Measurements from ENCODE around the gene PRKAG2.

Gene PRKAG2

DNA sequence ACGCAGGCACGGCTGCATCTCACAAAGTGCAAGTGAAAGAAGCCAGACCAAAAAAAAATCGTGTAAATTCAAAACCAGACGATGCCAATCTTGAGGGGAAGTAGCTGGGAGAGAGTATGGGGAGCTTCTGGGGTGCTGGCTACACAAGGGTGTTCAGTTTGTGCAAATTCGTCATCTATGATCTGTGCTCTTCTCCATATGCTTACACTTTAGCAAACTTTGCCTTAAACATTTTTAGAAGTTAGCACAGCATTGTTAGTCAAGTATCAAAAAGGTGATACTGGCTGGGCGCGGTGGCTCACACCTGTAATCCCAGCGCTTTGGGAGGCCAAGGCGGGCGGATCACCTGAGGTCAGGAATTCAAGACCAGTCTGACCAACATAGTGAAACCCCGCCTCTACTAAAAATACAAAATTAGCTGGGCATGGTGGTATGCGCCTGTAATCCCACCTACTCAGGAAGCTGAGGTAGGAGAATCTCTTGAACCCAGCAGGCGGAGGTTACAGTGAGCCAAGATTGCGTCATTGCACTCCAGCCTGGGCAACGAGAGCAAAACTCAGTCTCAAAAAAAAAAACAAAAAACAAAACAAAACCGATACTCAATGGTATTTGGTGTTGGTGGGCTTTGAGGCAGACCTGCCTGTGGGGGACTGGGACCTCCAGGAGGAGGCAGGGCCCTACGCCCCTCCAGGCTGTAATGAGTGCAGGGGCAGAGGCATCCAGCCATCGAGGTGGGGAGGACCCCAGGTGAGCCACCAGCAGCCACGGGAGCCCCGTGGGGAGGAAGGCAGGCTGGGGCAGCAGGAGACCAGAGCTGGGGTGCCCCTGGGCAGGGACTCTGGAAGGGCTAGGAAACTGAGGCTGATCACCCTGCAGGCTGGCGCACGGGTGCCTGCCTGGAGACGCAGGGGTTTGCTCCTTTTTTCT, 150.0 kb downstream of the PRKAG2 start:
- DNase-seq (ENCODE audit: low read depth in 2 of 2), result no peak

DNA sequence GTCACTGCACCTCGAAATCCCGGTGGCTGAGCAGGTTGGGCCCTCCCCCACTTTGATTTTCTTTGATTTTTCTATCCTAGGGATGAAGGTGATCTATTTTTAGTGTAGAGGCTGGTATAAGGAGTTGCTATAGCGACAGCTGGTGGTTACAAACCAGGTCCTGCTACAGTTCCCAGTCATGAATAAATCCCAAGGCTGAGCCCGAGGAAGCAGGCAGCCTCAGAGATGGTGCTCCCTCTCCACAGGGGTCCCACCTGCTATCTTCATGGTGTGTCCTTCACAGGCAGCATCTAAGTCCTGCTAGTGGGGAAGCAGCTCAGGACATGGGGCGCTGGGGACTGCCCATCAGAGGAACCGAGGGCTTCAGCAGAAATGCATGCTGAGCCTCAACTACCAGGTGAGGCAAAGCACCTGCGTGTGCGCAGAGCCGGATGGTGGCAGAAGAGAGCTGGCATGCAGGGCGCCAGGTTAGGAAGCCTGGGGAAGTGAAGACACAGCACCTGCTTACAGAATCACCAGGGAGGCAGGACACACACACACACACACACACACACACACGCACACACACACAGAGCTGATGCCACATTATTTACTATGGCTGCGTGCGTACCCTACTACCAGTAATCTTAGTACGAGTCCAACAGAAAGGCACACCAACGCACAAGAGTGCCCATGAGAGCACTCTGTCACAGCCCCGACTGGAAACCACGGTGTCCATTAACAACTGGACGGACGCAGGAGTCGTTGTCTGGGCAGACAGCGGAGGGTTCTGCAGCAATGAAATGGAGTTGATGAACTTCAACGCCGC, 150.9 kb downstream of the PRKAG2 start:
- DNase-seq (ENCODE audit: low read depth in 2 of 2), result no peak

DNA sequence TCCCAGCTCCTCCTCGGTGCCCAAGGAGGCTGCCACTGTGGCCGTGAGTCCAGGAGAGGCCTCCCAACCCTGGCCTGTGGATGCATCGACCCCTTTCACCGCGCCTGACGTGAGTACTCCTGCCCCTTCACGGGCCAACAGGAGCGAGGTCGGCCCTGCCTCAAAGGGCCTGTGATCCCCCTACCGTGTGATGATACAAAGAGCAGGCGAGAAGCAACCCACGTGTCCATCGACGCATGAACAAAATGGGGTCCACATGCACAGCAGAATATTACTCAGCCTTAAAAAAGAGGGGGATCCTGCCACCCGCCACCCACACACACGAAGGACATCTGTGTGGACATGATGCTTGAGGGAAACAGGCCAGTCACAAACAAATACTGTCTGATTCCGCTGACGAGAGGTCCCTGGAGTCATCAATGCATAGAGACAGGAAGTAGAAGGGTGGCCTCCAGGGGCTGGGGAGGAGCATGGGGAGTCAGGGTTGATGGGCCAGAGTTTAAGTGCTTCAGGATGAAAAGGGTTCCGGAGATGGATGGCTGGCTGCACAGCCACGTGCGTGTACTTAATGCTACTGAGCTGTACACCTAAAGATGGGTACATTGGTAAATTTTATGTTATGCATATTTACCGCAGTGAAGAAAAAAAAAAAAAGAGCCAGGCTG, 151.9 kb downstream of the PRKAG2 start:
- no peak for DNase-seq (ENCODE audit: low read depth in 2 of 2)

DNA sequence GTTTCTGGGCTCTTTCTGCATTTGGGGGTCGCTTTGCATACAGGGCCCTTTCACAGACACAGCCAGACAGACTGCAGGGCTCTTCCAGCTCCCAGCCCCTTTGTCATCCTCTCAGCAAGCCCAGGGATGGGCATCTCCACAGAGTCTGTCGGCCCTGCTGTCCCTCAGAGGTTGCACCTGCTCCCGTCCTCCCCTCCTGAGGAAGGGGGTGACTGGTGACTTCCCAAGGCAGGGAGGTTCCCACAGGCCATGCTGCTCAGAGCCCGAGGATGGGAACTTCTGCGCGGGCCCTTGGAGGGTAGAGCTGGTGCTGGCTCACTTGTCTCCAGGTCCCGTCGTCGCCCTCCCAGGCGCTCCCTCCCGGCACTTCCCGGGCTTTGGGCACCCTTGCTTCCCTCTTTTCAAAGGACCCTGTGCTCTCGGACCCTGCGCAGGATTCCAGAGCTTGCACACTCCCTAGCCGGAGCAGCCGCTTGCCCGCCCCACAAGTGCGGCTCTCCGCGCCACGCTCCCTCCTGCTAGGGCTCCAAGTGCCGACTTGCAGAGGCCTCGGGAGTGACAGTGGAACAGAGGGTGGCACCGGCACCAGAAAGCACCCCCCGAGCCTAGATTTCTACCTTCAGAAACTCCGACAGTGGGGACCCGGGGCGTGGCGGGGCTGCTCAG, 152.5 kb downstream of the PRKAG2 start:
- DNase-seq (ENCODE audit: low read depth in 2 of 2), result no peak

DNA sequence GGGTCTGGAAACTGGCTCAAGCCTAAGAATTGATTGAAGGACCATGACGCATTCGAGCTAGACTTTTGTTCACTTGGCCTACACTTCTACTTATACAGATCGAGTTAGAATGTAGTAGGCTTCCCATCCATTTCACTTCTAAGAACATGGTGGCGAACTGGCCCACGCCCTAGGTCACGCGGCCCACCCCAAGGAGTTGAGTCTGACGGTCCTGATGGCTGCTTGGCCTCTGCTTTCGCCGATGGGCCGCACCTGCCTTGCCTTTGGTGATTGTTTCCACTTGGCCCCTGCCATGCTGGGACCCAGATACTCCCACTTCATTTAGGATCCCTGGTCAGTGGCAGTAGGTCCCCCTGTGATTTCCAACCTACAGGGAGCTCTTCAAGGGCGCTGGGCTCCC, 153.6 kb downstream of the PRKAG2 start:
- no peak for DNase-seq (ENCODE audit: low read depth in 2 of 2)

DNA sequence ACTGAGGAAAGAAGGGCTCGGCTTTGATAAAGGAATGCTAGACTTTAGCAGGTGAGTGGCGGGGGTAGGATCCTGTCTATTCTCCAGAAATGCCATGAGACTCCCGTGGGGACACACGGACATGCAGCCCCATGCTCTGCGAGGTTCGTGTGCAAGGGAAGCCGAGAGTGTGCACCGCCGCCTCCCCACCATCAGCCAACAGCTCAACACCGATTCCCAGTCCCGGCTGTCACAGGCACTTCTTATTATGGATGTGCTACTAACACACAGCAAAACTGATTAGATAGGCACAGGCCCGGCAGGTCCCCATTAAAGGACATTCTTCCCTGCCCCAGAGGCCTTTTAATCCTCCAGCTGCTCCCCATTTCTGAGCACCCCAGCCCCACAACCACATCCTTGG, 154.4 kb downstream of the PRKAG2 start:
- no peak for DNase-seq (ENCODE audit: low read depth in 2 of 2)

DNA sequence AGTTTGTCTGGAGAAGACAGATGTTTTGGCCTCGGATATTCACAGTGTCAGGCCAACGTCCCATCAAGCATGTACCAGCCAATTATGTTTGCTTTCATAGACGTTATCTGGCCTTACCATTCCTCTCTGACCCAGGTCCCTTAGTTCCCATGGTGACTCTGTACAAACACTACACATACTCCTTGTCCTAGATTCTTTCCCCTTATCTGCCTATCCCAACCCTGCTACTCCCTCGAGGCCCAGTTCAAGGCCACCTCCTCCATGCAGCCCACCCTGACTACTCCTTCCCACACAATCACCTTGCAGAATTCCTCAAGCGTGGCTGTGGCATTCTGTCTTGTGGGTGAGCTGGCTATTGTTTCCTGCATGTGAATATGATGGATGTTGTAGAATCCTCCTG, 155.2 kb downstream of the PRKAG2 start:
- no peak for DNase-seq (ENCODE audit: low read depth in 2 of 2)

DNA sequence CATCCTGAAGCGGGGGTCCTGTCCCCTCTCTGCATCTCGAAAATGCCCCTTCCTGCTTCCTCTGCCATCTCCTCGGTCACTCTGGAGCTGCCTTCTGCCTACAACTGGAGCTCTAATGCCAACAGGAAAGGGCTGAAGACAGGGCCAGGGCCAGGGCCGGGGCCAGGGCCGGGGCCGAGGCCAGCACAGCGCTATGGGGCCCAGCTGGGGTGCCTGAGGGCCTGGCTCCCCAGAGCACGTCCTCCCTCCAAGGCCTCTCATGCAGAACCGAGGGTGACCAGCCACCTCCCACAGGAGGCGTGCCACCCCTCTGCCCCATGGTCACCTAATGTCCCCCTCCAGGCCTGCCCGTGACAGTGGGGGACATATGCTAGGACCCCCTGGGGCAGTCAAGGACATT, 155.7 kb downstream of the PRKAG2 start:
- no peak for DNase-seq (ENCODE audit: low read depth in 2 of 2)

DNA sequence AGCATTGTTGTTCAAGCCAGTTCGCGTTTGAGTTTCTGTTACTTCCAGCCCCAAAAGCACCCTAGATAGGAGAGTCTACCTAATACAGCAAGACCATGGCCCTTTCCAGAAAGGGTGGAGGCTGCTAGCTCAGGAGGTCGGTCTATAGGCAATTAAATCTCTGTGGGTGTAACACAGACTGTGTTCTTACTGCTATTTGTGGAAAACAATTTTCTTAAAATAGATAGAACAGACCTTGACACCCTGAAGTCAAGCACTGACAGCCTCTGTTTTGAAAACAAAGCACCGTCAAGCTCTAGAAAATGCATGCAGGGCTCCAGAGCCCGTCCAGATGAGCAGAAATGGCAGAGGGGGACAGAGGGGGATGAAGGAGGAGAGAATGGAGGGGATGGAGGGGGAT, 156.6 kb downstream of the PRKAG2 start:
- no peak for DNase-seq (ENCODE audit: low read depth in 2 of 2)

DNA sequence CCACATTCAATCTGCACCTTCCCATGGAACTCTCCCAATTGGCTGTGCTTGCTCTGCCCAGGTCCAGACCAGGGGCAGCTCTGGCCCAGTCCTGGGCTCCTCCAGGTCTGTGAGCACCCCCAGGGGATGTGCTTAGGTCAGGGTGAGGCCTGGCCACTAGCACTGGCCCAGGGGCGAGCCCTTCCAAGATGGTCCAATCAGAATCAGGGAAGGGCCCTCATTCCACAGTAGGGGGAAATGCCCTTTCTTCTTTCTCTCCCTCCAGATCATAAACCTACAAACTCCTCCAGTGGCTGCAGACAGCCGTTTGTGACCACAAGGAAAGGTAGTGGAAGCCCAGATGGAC, 157.0 kb downstream of the PRKAG2 start:
- no peak for DNase-seq (ENCODE audit: low read depth in 2 of 2)

DNA sequence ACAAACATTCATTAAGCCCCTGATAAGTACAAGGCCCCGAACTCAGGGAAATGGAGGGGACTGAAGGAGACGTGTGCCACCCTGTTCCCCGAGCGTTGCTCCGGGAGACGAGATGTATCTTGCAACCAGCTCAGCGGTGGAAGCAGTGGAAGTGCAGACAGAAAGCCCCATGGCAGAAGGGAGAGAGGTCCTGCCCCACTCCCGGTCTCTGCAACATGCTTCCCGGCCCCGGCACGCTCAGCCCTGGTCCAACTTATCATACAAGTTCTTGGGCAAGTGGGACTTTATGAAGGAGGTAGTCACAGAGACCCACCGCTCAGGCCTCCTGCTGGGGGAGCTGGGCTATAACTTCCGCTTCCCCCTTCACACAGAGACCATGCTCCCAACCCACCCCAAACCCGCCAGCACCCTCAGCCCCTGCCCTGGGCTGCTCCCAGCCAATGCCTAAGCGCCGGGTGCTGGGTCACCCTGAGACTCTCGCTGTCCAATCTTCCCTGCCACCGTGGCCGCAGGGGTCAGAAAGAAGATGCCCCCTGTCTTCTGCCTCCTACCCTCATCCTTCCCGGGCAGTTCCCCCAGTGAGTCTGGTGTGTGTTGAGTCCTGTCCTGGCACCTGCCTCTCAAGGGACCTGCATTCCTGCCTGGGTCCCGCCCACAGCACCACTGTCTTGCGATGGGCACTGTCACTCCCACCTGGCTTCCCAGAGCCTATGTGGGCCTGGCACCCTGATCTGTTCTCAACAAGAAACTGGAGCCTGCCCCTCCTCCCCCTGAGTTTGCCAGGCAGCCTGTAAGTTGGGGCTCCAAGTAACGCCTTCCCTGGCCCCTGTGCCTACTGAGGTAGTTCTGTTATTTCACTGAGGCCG, 157.7 kb downstream of the PRKAG2 start:
- no peak for DNase-seq (ENCODE audit: low read depth in 2 of 2)

DNA sequence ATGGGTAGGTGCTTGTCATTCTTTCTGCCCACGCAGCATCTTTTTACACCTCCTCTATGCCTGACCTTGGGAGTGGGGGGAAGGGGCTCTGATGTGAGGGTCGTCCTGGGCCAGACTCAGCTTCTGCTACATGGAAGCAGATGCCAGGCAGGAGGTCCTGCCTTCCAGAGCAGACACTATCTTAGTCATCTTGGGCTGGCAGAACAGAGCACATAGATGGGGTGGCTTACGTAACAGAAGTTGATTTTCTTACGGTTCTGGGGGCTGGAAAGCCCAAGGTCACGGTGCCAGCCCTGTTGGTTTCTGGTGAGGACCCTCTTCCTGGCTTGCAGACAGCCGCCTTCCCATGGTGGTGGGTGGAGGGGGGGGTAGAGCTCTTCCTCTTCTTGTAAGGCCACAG, 159.0 kb downstream of the PRKAG2 start:
- no peak for DNase-seq (ENCODE audit: low read depth in 2 of 2)

DNA sequence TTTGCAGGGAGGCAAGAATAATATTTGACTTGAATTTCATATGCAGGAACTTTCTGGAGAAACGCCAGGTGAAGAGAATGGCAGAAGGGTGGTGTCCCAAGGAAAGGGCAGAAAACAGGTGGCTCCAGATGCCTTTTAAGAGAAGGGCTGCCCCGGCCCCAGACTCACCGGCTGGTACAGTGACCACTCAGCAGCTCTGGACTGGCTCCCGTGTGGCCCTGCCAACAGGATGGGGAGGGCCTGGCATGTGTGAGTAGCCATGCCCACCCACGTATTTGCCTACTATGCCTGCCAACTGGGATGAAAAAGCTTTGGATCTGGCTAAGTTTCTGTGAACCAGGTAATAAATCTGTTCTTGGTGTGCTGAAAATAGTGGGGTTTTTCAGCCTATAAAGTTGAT, 159.5 kb downstream of the PRKAG2 start:
- no peak for DNase-seq (ENCODE audit: low read depth in 2 of 2)

DNA sequence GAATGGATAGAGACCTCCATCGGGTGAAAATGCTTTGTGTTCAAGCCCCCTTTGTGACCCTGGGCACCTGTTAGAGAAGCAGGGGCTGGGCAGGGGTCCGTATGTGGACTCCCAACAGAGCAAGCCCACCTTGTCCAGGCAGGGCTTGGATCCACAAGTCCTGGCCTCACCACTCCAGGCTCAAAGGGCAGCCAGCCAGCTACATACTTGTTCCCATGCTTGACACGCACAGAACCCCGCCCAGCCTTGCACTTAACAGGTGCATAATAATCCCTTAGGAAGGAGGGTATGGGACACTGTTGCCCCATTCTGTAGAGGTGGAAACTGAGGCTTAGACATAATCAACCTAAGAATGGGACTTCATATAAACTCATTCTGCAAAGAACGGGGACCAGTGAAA, 160.6 kb downstream of the PRKAG2 start:
- no peak for DNase-seq (ENCODE audit: low read depth in 2 of 2)

DNA sequence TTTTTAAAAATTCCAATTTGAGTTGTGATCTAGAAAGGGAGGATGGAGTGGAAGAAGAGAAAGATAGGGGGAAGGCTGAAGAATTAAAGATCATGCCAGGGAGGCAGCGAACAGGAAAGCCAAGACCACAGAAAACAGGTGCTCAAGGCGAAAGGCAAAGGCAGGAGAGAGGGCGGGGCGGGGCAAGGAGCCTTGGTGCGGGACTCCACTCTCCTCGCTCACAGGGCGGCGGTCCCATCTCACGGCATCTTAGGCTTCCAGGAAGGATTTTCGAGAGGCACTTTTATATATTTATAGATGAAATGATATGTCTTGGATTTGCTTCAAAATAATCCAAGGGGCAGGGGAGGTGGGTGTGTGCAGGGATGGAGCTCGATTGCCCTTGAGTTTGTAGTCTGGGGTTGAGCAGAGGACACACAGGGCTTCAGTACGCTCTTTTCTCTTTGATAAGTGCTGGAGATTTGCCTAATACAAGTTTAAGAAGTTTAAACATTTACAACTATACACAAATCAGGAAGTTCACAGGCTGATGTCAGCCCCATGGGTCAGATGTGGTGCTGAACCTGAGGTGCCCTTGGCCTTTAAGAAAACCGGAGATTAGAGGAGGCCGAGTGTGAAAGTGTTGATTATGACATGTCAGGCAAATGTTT, 161.1 kb downstream of the PRKAG2 start:
- DNase-seq (ENCODE audit: low read depth in 2 of 2), result no peak

DNA sequence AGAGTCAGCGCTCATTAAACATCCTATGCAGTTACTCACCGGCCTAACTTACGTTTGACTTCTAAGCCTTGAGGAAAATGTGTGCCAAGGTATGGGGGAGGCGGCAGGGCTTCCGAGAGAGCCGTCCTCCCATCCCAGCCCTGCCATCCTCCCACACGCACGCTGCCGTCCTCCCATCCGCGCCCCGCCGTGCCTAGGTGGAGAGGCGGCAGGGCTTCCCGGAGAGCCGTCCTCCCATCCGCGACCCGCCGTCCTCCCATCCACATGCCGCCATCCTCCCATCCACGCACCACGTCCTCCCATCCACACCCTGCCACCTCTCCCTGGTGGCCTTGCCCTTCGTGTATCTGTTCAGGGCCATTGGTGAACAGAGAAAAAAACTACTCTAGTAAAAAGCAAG, 162.7 kb downstream of the PRKAG2 start:
- no peak for DNase-seq (ENCODE audit: low read depth in 2 of 2)

DNA sequence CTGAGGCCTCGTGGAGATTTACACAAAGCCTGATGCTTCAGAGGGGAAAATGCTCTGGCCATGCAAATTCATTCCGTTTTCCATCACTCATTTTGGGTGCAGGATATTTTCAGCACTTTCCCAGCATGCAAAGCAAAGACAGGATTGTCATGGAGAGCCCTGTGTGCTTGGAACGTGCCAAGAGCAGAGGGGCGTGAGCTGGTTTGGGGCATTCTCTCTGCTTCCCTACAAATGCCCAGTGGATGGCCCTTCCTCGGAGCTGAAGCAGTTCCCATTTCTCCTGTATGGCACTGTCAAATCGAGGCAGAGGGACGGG, 164.1 kb downstream of the PRKAG2 start:
- DNase-seq (ENCODE audit: low read depth in 2 of 2), result no peak

DNA sequence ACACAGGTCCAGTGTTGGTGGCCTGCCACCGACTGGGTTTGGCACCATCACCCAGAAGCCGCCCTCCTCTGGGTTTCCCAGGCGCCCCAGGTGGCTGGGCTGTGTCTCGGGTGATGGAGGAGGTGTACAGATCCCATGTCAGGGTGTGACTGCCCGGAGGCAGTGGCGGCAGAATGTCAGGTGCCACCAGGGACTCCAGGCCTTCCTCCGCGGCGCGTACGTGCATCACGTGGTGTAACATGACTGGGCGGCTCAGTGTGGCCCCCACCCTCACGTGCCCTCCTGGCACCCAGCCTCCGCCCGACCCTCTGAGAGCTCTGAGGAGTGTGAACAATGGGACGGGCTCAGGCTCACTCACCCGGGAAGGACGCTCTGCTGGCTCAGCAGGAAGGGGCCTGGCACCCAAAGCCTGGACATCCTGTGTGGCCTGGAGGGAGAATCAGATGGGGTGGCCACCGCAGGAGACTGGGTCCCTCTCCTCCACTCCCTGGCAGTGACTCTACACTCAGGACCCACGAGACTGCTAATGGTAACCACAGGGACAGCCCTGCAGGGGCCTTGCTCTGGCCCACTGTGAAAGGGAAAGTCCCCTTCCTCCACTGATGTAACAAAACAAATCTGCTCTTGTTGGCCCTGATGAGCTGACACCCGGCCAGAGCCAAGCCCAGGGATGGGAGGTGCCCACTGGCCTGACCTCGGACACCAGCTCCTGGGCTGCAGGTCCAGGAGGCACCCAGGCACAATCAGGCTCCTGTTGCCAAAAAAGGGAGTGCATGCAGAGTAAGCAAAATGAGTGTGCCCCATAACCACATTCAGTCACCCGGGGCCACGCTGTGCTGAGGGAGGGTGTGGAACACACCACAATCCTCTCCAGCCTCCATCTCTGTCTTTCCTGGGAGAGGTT, 164.8 kb downstream of the PRKAG2 start:
- DNase-seq (ENCODE audit: low read depth in 2 of 2), result no peak

DNA sequence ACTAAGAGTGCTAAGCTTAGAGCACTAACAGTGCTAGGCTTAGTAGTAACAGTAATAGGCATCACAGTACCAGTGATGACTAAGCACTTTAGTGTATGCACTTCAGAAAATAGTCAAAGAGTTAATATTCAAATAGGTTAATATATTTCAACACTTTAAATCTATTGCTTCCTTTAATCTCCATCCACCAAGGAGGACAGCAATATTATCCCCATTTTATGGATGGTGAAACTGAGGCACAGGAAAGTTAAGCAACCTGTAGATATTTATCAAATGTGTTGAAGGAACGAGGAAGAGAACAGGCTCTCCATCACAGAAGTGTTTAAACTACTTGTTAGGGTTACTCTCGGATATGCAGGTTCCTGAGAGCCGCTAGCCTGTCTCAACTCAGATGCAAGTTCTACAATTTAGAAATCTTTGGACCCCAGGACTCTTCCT, 165.5 kb downstream of the PRKAG2 start:
- no peak for DNase-seq (ENCODE audit: low read depth in 2 of 2)

Measured in activated CD4-positive, alpha-beta T cell treated with anti-CD3 and anti-CD28 coated beads for 24 hours (primary cell).